ENCODE results near the gene PCNX2.
"Not testable (repeated sequence)": the region's sequence is repeated elsewhere in the genome, so short reads cannot be mapped to it uniquely, and the experiment has no call there.

The PCNX2 gene

DNA sequence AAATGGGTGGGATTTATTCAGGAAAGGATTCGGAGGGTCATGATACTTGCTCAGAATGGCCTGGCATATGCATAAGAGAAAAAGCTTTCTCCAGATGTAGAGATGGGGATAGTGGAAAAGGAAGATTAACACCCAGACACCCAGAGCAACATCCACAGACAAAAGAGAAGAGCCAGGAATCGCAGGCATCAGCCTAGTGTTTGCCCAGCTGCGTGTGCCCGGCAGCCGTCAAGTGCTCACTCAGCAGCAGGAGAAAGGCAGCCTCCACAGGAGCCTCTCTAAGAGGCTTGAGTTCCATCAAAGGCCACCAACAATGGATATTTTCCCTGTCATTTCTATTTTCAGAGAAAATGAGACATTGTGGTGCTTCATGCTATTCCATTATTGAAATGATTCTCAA lies 290.4 kb downstream of the PCNX2 start:
- DNase-seq, result no peak

DNA sequence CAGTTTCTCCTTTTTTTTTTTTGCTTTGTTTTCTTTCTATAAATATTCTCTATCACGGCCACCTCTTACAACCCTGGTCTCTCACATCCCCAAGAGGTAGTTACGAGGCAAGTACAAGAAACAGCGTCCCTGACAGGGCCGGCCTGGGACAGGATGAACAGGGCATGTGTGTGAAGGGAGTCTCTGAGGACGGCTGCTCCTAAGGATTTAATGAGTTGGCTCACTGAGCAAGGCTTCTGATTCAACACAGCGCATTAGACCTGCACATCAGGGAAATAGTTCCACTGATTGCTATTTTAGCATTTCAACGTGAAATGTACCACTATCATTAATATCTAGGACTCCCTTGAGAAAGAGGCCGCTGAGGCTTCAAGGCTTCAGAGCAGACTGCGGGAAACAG lies 291.1 kb downstream of the PCNX2 start:
- no peak for DNase-seq

GRCh38 chr1:233003638-233004037 lies 291.9 kb downstream of the PCNX2 start:
- DNase-seq, result not testable (repeated sequence)

DNA sequence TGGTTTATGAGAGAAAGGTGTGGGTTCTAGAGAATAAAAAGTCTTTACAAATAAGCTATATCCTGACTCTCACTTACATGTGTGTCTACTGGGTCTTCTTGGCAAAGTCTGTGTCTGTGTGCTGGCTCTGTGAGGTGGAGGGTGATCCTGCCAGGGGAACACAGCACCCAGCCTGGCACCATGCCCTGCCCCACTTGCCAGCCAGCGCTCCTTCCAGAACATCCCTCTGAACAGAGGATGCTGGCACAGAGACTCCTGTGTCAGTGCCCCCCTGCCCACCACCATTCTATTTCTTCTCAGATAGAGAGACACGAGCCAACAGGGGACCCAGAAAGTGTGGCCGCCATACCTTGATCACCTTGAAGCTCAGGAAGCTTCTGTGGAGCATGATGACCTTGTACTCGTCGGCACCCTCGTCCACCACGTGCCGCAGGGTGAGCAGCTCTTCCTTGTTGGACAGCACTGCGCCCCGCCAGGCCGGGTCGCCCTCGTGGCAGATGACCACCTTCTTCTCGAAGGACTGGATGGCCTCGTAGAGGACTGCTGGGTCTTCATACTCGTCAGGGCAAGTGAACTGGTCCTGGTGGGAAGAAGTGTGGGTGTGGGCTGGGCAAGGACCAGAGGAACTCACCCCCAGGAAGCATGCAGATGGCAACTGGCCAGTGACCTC lies 295.4 kb downstream of the PCNX2 start:
- no peak for DNase-seq

DNA sequence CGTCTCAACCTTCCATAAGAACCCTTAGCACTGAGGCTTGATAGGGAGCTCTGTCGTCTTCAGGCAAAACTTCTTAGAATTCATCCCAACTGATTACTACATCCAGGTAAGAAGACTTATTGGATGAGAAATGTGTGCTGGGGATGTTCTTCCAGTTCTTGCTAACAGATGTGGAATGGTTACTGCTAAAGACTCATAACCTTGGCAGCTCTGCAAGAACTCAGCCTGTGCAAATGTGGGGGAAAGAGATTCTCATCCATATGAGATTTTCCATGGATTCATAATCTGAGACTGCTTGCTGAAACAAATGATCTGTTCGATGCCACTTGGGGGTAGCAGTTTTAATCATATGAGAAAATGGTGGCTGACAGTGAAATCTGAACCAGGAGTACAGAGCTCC lies 296.9 kb downstream of the PCNX2 start:
- DNase-seq, result no peak

GRCh38 chr1:232998138-232998537 lies 297.4 kb downstream of the PCNX2 start:
- no peak for DNase-seq

DNA sequence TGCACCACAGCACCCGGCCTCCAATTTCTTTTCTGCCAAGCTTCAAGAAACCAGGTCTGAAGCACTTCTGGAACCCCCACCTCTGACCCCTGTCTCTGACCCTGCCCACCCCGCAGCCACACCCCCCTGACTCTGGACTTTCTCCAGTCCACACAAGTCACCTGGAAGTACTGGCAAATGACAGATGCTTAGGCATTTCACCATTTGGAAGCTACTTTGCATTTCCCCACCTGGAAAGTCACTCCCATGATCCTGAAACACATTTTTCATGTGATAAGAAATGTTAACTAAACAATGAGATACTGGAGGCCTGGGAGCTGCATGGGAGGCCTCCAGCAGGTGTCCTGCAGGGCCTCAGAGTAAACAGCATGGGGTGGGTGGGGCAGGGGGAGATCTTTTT lies 299.4 kb downstream of the PCNX2 start:
- no peak for DNase-seq

DNA sequence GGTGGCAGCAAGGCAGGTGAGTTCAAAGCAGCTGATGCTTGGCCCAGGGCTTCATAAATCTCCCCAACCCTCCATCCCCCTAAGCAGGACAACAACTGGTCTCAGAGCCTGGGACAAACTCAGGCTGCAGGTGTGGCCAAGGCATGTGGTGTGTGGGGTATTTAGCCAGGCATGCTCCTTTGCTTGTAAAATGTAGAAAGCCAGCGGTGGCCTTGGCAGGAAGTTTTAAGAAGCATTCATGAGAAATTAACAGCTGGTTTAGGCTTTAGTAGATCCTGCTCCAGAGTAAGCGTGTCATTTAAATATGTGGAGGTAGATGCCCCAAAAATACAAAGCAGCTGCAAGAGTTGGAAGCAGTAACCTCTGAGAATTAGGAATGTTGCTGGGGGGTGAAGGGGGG lies 300.3 kb downstream of the PCNX2 start:
- no peak for DNase-seq

- DNase-seq, result no peak
Observed at GRCh38 chr1:232993555-232993954, 302.0 kb downstream of the PCNX2 start.

DNA sequence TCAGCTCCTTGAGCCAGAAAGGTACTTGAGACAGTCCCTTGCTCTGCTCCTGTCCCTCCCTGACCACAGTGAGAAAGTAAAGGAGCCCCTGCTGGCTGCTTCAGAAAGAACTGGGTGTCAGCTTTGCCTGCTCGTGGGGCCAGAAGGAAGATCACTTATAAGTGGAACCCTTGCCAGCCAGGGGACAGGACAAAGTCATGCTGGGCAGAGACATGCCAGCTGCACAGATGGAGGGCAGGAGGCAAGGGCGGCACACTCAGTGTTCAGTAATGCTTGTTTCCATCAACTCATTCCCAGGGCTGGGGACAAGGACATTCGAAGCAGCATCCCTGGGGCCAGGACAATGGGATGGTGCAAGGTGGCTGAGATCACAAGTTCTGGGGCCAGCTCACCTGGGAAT lies 303.3 kb downstream of the PCNX2 start:
- DNase-seq, result no peak

- DNase-seq, result no peak
Observed at GRCh38 chr1:232991238-232991637, 304.3 kb downstream of the PCNX2 start.

DNA sequence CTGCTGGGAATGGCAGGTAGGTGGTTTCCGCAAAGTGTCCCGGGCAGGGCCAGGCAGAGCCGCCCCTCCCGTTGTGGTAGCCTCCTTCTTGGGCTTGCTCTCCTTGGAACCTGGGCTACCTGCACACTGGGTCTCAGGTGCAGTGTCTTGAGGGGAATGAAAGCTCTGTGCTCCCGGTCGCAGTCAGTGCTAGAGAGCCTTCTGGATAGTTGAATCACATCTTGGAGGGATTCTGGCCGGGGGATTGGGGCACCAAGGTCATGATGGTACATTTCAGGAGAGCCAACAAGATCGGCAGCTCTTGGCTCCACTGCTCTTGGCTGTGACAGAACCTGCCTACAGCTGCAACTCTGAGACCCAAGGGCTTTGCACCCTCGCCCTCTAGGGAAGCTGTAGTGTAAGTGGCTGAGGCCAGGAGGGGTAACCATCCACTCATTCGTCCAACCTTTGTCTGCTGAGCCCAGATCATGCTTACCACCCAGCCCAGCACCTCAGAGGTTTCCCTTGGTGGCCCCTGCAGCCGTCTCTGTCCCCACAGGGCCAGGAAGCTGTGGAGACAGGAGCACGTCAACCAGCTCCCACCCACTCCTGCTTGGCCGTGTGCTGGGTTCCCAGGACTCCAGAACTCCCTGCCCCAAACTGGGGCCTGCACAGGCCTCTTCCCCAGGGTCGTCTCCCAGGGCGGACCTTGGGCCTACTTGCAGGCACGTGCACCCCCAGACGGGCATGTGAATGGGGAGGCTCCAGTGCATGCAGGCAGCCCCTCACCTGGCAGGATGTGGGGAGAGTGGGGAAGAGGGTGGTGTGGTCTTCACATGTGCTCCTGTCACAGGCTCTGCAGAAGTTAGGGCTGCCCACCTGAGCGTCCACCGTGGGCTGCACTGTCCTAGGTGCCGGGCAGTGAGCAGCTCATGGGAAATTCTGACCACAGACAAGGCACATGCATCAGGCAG lies 305.1 kb downstream of the PCNX2 start:
- DNase-seq, result no peak

GRCh38 chr1:232988572-232989040 lies 306.9 kb downstream of the PCNX2 start:
- no peak for DNase-seq

DNA sequence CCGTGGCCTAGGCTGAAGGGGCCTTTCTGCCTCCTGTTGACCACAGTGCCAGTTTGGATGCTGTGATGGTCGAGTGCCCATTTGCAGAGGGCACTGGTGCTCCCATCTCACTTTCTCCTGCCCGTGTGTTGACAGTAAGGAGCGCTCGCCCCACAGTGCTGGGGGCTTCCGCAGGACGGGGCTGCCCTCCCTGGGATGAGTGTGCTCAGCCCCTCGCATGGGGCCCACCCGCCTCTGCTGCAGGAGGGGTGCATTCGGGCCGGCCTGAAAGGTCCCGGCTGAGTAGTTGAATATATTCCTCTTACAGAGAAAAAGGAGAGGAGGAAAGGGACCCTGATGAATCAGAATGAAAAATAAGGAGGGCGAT lies 307.8 kb downstream of the PCNX2 start:
- no peak for DNase-seq

- no peak for DNase-seq
Observed at GRCh38 chr1:232987046-232987773, 308.3 kb downstream of the PCNX2 start.

GRCh38 chr1:232986527-232986922 lies 309.0 kb downstream of the PCNX2 start:
- peak; percentile 34 for DNase-seq

- DNase-seq, result peak; percentile 44
Observed at GRCh38 chr1:232985882-232986526, 309.5 kb downstream of the PCNX2 start.

- DNase-seq, result peak; percentile 74
Observed at GRCh38 chr1:232984577-232985425, 310.7 kb downstream of the PCNX2 start.

GRCh38 chr1:232983817-232984567 lies 311.5 kb downstream of the PCNX2 start:
- DNase-seq, result peak; percentile 50

GRCh38 chr1:232983375-232983774 lies 312.1 kb downstream of the PCNX2 start:
- DNase-seq, result no peak
